ENCODE measurements around the gene CPNE5.

DNA sequence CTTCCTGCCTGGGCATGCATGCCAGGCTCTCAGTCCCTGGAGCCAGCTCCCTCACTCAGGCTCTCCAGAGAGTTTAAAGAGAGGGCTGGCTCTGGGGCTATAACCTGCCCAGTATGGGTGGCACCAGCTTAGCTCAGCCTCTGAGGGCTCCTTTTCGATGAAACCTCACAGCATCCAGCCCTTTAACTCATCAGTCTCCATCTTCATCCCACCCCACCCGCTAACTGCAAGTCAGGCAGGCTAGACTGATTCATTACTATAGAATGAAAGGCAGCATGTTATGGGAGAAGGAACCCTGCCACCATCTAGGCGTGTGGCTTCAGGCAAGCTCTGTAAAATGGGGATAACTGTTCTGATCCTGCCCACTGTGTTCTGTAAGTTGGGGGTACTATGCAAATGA is 88.2 kb downstream of the CPNE5 start:
- TF ChIP-seq NFIC (IDR thresholded peaks at IDR 0.05) (no peak), REST (IDR thresholded peaks at IDR 0.05; ENCODE audit: low read depth) (no peak)
